C4-2B (cell line): ENCODE results near the gene ALS2CL.
A peak's percentile ranks its signal among the peaks of the same experiment; 100 is the strongest.

Experiments
- H3K27ac ChIP-seq: fragments of 450-650 bp; 2 replicates; pipeline ENCODE4 v1.5.1; 2017
- ZFX ChIP-seq: fragments of 450-650 bp; IDR thresholded peaks from 2 replicates; pipeline ENCODE4 v1.6.1; 2017
- TF ChIP-seq, protein P1 (sequence below): fragments of 450-650 bp; conservative IDR thresholded peaks from 2 replicates; pipeline ENCODE4 v1.5.1; 2017; ENCODE audit warnings: mild to moderate bottlenecking

Gene ALS2CL

DNA sequence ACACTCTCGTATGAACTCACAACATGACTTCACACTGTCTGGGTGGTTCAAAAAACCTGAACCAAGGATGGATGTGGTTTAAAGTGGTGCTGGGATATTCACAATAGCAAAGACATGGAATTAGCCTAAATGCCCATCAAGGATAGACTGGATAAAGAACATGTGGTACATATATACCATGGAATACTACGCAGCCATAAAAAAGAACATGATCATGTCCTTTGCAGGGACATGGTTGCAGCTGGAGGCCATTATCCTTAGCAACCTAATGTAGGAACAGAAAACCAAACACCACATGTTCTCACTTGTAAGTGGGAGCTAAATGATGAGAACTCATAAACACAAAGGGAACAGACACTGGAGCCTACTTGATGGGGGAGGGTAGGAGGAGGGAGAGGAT, 27.5 kb upstream of the ALS2CL start:
- TF ChIP-seq ZFX = no peak
- TF ChIP-seq, protein P1, sequence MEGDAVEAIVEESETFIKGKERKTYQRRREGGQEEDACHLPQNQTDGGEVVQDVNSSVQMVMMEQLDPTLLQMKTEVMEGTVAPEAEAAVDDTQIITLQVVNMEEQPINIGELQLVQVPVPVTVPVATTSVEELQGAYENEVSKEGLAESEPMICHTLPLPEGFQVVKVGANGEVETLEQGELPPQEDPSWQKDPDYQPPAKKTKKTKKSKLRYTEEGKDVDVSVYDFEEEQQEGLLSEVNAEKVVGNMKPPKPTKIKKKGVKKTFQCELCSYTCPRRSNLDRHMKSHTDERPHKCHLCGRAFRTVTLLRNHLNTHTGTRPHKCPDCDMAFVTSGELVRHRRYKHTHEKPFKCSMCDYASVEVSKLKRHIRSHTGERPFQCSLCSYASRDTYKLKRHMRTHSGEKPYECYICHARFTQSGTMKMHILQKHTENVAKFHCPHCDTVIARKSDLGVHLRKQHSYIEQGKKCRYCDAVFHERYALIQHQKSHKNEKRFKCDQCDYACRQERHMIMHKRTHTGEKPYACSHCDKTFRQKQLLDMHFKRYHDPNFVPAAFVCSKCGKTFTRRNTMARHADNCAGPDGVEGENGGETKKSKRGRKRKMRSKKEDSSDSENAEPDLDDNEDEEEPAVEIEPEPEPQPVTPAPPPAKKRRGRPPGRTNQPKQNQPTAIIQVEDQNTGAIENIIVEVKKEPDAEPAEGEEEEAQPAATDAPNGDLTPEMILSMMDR = no peak
- H3K27ac ChIP-seq = no peak overlapping the region

DNA sequence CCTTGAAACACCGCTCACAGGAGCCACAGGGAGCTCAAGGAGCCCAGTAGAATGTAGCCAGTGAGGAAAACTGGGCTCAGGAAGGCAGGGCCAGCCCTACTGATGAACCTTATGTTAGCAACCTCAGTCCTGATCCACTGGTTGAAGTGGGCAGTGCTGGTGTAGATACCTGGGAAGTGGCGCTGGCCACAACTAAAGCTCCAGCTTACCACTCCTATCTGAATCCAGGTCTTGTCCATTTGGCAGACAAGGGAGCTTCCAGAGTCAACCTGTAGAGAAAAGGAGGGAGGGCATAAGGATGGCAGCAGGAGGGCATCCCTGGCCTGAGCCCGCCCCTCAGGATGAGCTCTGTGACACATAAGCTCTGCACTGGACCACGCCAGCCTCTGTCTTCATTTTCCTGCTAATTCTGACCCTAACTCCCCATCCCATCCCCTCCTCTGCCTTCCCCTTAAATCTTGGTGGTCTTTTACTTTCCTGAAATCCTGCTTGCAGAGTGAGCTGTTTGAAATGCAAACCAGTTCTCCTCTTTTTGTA, 26.3 kb upstream of the ALS2CL start:
- no peak for TF ChIP-seq ZFX
- TF ChIP-seq, protein P1 = no peak
- no peak overlapping the region for H3K27ac ChIP-seq

DNA sequence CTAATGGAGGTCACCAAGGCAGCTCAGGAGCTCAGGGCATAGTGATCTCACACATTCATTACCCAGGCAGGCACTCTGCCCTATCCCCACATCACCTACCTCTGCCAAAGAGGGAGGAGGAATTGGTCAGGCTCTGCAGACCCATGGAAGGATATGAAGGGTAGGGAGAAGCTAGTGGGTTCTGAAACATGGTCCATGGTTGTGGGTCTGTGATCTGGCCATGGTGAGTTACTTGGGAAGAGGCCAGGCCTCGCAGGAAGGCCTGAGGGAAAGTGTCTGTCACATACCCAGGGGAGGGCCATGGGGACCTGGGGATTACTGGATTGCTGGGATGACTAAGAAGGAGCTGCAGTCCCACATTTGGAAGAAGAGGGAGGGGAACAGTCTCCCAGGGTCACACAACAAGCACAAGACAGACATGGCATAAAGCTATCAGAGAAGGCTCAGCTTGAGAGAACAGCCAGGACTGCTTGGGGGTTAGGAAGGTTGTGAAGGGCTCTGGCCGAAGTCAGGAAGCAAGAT, 25.6 kb upstream of the ALS2CL start:
- TF ChIP-seq ZFX = no peak
- TF ChIP-seq, protein P1 = no peak

DNA sequence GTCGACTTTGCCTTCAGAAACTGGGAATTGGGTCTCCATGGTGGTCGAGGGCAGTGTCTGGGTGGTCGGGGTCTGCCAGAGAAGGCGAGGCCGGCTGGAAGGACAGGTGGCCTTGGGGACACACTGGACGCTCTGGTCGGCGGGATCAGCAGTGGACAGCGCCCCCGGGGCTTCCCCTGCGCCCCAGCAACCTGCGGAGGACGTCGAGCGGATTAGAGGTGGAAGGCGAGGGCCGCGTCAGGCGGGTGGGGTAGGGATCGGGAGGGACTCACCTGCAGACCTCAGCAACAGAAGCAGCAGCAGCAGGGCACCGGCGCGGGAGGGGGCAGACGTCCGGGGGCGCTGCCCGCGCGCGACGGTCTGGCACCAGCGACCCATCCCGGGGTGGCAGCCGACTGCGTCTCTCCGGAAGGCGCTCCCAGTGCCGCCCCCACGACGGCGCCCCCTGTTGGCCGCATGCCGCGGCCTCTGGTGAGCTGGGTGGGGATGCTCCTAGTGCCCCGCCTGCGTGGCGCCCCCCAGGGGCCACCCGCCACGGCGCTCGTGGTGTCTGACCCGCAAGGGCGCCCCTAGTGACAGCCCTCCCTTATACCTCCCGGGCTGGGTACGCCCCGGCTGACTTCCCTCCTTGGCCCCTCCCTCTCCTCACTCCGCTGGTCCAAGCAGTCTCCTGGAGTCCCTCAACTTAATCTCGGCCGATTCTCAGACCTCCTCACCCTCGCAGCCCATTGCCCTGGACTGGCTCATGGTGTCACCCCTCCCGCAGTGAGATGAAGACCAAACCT, 24.2 kb upstream of the ALS2CL start, which contains the start of gene PRSS50:
Gene PRSS50, minus strand, starts transcription at position 423 of the 785 bp plus-strand sequence. Its CDS starts 45 bp downstream, at position 378.
- TF ChIP-seq, protein P1 = peak; percentile 56
- no peak for TF ChIP-seq ZFX
- no peak within 1 kb of the TSS for H3K27ac ChIP-seq

More for the DNA sequence above, 25.6 kb upstream of the ALS2CL start:
- no peak overlapping the region for H3K27ac ChIP-seq

DNA sequence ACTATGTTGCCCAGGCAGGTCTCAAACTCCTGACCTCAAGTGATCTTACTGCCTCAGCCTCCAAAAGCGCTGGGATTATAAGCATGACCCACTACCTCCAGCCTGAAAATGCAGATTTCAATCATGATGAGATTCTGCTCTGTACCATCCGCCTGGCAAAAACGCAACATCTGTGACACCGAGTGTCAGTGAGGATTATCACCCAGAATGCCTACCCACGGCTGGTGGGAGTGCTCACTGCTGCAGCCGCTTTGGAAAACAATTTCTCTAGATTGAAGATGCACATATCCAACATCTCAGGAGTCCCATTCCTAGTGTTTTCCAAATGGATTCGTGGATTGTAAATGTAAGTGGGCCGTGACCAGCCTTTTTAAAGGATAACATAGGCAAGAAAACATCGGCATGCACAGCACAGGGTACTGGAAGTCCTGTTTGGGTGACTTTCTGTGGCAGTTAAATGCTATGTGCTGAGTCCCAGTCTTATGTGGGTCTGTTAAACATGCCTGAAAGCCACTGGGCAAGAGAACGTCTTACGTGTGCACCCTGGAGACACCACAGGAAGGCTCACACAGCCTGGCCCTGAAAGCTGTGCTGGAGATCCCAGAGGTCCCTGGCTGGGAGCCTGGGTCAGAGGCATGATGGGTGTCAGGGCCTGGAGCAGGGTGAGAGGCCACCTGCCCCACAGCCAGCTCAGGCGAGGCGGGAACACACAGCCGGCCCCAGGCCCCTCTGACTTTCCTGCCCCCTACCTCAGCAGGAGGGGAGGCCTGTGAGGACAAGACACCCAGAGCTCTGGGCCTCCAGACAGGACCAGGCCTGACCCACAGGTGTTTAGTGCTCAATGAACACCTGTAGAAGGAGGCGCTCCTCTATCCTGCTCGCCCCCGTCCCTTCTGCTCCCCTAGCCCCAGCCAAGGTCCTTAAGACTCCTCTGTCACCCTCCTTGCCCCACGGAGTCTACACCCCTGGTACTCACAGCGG, 23.3 kb upstream of the ALS2CL start:
- TF ChIP-seq, protein P1 = no peak
- TF ChIP-seq ZFX = no peak
- H3K27ac ChIP-seq = no peak overlapping the region

DNA sequence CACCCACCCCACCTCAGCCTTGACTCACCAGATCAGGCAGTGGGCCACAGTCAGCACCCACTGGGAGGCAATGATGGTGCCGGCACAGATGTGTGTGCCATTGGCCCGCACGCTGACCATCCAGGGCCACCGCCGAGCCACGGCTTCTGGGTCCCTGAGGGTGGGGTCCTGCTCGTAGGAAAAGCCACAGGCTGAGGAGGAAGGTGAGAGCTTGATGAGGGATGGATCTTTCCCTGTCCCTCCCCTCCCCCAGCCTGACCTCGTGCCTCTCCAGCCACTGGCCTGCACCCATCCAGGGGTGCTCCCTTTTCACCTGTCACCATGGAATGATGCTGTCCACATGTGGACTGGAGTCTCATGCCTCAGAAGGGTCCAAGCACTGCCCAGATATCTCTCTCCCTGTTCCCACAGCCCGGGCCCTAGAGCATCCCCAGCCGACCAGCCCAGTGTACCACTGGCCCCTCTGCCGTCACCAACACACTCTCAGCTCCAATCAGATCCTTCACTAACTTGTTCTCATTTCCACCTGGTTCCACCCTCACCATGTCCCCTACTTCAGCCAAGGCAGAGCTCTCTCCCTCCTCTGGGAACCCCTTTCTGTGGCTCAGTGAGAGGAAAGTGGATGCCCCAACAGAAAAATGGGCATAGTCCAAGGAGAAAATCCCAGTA, 22.2 kb upstream of the ALS2CL start:
- TF ChIP-seq, protein P1 = no peak
- TF ChIP-seq ZFX = no peak
- no peak overlapping the region for H3K27ac ChIP-seq
